Measurements from ENCODE around the gene SLC30A7.

DNA sequence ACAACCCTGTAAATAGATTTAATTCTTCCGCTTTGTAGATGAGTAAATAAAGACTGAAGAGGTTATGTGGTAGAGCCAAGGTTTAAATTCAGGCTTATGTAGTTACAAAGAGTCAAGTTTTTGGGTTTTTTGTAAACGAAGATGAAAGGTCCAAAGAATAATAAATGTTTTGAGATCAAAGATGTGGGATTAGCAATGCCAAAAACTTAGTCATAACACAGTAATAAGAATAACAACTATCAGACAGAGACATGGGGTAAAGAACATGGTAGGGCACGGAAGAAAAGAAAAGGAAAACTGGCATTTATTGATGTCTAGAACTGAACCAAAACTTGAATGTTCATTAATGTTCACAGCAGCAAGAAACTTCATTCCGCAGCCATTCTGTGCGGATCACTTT, 44.2 kb upstream of the SLC30A7 start:
- TF ChIP-seq RAD21 (IDR thresholded peaks at IDR 0.05; ENCODE audit: low read depth) = no peak
- TF ChIP-seq, protein P1, sequence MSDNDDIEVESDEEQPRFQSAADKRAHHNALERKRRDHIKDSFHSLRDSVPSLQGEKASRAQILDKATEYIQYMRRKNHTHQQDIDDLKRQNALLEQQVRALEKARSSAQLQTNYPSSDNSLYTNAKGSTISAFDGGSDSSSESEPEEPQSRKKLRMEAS (IDR thresholded peaks at IDR 0.05) = no peak
- no peak for TF ChIP-seq YY1 (IDR thresholded peaks at IDR 0.05; ENCODE audit: low read depth)
- no peak for TF ChIP-seq EP300 (IDR thresholded peaks at IDR 0.05; ENCODE audit: borderline replicate concordance)
- no peak for TF ChIP-seq TEAD4 (IDR thresholded peaks at IDR 0.05)
- TF ChIP-seq ZBTB7A (IDR thresholded peaks at IDR 0.05; ENCODE audit: low read depth) = no peak
- no peak for TF ChIP-seq TCF12 (IDR thresholded peaks at IDR 0.05; ENCODE audit: low read depth)
- TF ChIP-seq, protein P2, sequence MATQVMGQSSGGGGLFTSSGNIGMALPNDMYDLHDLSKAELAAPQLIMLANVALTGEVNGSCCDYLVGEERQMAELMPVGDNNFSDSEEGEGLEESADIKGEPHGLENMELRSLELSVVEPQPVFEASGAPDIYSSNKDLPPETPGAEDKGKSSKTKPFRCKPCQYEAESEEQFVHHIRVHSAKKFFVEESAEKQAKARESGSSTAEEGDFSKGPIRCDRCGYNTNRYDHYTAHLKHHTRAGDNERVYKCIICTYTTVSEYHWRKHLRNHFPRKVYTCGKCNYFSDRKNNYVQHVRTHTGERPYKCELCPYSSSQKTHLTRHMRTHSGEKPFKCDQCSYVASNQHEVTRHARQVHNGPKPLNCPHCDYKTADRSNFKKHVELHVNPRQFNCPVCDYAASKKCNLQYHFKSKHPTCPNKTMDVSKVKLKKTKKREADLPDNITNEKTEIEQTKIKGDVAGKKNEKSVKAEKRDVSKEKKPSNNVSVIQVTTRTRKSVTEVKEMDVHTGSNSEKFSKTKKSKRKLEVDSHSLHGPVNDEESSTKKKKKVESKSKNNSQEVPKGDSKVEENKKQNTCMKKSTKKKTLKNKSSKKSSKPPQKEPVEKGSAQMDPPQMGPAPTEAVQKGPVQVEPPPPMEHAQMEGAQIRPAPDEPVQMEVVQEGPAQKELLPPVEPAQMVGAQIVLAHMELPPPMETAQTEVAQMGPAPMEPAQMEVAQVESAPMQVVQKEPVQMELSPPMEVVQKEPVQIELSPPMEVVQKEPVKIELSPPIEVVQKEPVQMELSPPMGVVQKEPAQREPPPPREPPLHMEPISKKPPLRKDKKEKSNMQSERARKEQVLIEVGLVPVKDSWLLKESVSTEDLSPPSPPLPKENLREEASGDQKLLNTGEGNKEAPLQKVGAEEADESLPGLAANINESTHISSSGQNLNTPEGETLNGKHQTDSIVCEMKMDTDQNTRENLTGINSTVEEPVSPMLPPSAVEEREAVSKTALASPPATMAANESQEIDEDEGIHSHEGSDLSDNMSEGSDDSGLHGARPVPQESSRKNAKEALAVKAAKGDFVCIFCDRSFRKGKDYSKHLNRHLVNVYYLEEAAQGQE (IDR thresholded peaks at IDR 0.05; ENCODE audit: low read depth) = no peak
- TF ChIP-seq CEBPB (IDR thresholded peaks at IDR 0.05) = no peak
- no peak for TF ChIP-seq CREB1 (IDR thresholded peaks at IDR 0.05; ENCODE audit: low read depth)
- no peak for TF ChIP-seq NFIC (IDR thresholded peaks at IDR 0.05)
- no peak for TF ChIP-seq FOXM1 (IDR thresholded peaks at IDR 0.05; ENCODE audit: borderline replicate concordance, low read depth)

All from Ishikawa (cell line).